HG02943 (cell line): ENCODE data around the gene RHOBTB3.

Experiments used
- ATAC-seq: cut with Tn5 transposase; IDR thresholded peaks from one replicate; pipeline ENCODE4 v1.9.1; 2021; ENCODE audit warnings: mild to moderate bottlenecking, low read depth, moderate library complexity; ENCODE audit not compliant: unreplicated experiment

Gene RHOBTB3

GRCh38 chr5:95815155-95815729 is 84.1 kb downstream of the RHOBTB3 start:
- ATAC-seq, result no peak

- ATAC-seq, result no peak
Measured at GRCh38 chr5:95816341-95816740, 85.2 kb downstream of the RHOBTB3 start.

DNA sequence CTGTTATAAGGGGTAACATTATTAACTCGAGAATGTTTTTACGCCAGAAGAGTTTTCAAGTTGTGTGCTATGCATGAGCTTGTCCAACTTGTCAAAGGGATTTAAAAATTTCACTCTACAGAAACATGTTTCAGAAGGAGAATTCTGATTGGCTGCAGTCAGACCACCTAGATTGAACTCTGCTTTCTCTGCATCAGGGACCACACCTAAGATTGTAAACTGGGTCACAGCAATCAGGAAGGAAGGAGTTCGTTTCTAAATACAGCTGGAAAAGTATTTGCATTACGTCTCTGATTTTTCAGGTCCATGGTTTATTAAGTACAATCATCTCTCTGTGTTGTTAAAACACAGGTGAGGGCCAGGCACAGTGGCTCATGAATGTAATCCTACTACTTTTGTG is 85.6 kb downstream of the RHOBTB3 start:
- no peak for ATAC-seq

- no peak for ATAC-seq
Measured at GRCh38 chr5:95817430-95817829, 86.3 kb downstream of the RHOBTB3 start.

- ATAC-seq, result no peak
Measured at GRCh38 chr5:95818181-95819147, 87.3 kb downstream of the RHOBTB3 start.

GRCh38 chr5:95821110-95822021 is 90.2 kb downstream of the RHOBTB3 start:
- ATAC-seq, result no peak

- ATAC-seq, result peak; percentile 39
Measured at GRCh38 chr5:95822043-95822541, 91.0 kb downstream of the RHOBTB3 start.

GRCh38 chr5:95822542-95823181 is 91.5 kb downstream of the RHOBTB3 start, which contains the start of gene GLRX:
Gene GLRX (minus strand): TSS chr5:95822726. CDS start chr5:95822662, 64 bp downstream.
- ATAC-seq, result peak; percentile 40

DNA sequence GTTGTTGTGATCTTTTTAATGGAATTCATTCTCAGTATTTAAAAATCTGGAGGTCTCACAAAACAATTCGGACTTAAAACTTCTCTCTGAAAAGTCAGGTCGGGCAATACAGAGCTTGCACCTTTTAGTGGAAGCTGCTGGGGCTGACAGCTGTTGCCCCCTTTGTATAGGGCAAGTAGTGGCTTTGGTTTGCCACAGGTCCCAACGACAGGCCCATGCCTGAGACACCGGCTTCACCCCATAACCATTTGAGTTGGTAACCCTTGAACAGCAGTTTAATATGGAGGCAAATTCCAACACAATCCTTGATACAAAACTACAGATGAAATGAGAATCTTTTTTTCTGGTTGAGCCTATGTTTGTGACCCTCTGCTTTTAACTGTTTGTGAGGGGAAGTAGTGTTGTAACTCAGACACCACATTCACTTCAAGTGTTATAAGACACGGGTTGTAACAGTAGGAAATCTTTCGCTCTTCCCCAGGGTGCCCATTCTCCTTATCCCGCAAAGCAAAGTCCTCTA is 92.1 kb downstream of the RHOBTB3 start:
- ATAC-seq, result no peak

DNA sequence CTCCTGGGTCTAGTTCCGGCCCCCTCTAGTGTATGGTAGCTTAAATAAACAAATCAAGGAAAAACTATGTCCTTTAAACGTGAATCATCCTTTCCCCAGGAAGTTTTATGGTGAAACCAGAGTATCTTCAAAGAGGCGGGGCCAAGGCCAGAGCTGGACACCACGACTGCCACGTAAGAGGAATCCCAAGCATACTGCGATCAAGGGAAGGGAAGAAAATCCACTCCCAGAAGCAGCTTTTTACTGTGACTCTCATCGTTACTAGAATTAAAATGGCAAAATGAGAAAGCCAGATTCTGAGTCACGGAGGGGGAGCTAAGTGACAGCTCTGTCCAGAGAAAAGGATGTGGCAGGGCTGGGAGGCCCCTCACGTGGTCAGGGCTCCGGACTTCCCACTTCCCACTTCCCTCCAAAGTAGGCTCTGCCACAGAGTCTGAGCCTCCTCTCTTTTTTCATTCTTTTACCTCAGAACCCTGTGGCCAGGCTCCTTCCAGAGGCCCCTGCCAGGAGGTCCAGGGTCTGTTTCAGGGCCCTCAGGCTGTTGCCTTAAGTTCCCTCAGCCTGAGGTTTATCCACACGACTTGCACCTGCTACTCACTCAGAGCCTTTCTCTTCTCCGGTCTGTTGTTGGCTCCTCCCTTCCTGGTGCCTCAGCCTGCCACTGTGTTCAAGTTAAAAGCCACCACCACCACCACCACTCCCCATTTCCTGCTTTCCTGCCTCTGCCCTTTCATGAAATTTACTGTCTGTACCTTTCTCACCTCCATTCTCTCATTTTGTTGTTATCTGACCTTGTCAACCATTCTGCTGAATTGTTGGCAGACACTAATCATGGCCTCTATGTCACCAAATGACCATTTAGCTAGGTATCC is 92.8 kb downstream of the RHOBTB3 start:
- ATAC-seq, result peak; percentile 46

DNA sequence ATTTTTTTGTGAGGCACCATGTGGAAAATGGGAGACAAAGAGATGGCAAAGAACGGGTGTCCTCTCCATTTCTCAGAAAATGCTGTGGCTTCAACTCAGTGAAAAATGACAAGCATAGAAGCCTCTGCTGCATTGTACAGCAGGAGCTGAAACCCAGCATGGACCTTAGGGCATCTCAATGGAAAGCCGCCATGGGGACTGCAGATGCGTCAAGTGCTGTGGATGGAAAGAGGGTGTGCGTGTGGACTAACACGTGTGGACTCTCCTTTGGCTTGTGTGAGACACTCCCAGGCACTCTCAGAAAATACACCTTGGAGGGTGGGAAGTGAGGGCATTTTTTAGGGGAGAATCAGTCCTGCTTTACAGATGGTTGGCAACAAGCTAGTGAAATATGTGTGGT is 93.6 kb downstream of the RHOBTB3 start:
- no peak for ATAC-seq

DNA sequence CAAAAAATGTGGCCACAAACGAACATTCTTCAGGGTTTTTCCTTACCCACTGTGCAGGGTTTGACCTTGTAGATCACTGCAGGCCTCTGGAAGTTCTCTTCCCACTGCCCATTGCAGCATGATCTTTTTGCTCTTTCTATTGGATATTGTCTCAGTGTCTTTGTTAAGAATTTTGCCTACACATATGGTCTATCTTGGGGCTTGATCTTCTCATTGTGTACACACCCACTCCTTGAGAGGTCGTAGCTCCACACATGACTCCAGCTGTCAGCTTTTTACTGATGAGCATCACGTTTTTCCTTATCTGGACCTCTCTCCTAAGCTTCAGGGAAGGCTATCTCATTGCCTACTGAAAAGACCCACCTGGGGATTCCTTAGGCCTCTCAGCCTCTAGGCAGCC is 94.4 kb downstream of the RHOBTB3 start:
- no peak for ATAC-seq

GRCh38 chr5:95826949-95827891 is 96.1 kb downstream of the RHOBTB3 start:
- ATAC-seq, result no peak

DNA sequence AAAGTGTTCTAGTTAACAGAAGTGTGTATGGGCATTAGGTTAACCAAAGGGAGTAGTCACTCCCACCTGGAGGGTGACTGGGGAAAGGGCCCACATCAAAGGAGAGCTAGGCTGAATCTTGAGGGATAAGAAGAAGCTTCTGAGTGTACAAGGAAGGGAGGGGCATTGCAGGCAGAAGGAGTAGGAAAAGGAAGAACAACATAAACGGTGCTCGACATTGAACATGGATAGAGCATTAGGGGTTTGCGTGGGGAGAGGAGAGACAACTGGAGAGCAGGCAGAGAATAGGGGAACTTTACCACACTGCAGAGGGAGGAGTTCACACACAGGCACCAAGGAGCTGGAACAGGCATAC is 96.7 kb downstream of the RHOBTB3 start:
- no peak for ATAC-seq

GRCh38 chr5:95830226-95830625 is 99.1 kb downstream of the RHOBTB3 start:
- ATAC-seq, result no peak

DNA sequence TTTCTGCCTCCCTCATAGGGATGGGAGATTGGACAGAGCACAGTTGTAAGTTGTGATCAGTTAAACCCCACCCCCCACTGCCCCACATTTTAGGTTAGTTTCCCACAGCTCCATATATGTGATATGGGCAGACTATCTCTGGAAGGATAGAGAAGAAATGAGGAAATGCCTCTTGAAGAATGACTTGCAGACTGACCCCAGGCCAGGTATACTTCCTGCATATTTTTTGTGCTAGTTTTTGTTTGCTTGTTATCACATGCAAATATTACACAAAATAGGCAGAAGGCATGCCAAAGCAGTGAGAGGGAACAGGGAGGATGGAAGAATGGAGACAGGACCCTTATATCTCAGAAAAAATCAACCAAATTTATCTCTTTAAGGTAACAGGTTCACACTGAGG is 101.5 kb downstream of the RHOBTB3 start:
- no peak for ATAC-seq

- ATAC-seq, result no peak
Measured at GRCh38 chr5:95835682-95836385, 104.7 kb downstream of the RHOBTB3 start.
